GM12878 (cell line): Measurements from ENCODE around the gene PDRG1. TPM values are rescaled to one million over a fixed set of nuclear protein-coding genes. Genes with fewer than 3 reads are reported as not detected.

ENCODE experiments used
- ATAC-seq: fragments of 200-7000 bp; cut with Tn5 transposase; 3 replicates; pipeline ENCODE4 v1.9.1; 2020; ENCODE audit warnings: mild to moderate bottlenecking, moderate library complexity
- BruUV-seq: library from RNA; stranded (reverse); fragments of 400-500 nt; replicated peaks from 2 replicates; lab custom pipeline; 2021; lab: Mats Ljungman, UMichigan
- CTCF ChIA-PET: fragments of 300-600 bp; sonication (Branson Sonifier 250); formaldehyde crosslinking; extraction: SDS; loops from one replicate; lab custom pipeline; 2021; ENCODE audit warnings: inconsistent platforms; lab: Yijun Ruan, JAX
- POLR2A ChIA-PET: fragments of 350-600 bp; formaldehyde crosslinking; extraction: SDS; loops from one replicate; lab custom pipeline; 2021; ENCODE audit warnings: inconsistent platforms; lab: Charles Lee
- RAD21 ChIA-PET: fragments of 300-600 bp; sonication (Branson Sonifier 250); formaldehyde crosslinking; loops from one replicate; lab custom pipeline; 2023; ENCODE audit warnings: antibody characterized with exemption; ENCODE audit not compliant: unreplicated experiment; lab: Charles Lee
- SMC1A ChIA-PET: fragments of 300-600 bp; sonication (Branson Sonifier 250); formaldehyde crosslinking; loops from one replicate; lab custom pipeline; 2023; ENCODE audit not compliant: unreplicated experiment, uncharacterized antibody; lab: Charles Lee
- DNase-seq: peaks from one replicate; pipeline ENCODE4 v3.0.0-alpha.2; 2011; ENCODE audit warnings: low read depth, low spot score
- FAIRE-seq: peaks from 3 replicates; lab custom pipeline; 2011; peaks lifted over from hg19 to GRCh38; lab: Jason Lieb, UNC
- H2AFZ ChIP-seq: 2 replicates; pipeline ENCODE4 v1.6.0; 2011; ENCODE audit warnings: low read depth, low read length, control low read depth; ENCODE audit not compliant: control insufficient read depth
- H3K27ac ChIP-seq: 2 replicates; pipeline ENCODE4 v1.5.1; 2011; ENCODE audit warnings: control low read depth; ENCODE audit not compliant: control insufficient read depth, insufficient read depth
- H3K27me3 ChIP-seq, 2 experiments: replicated peaks in 1 of 2; 2 replicates each; pipeline versions ENCODE4 v1.6.0 to v1.6.1; 2011; ENCODE audit warnings: low read length in 1 of 2; ENCODE audit not compliant: control insufficient read depth in 2 of 2, insufficient read depth in 2 of 2
- H3K36me3 ChIP-seq, 2 experiments: 2 replicates each; pipeline ENCODE4 v1.5.1; 2011; ENCODE audit warnings: low read length in 1 of 2; ENCODE audit not compliant: control insufficient read depth in 2 of 2, insufficient read depth in 2 of 2
- H3K4me1 ChIP-seq: 2 replicates; pipeline ENCODE4 v1.6.1; 2011; ENCODE audit warnings: mild to moderate bottlenecking, low read length, moderate library complexity, mixed read lengths; ENCODE audit not compliant: control insufficient read depth, insufficient read depth
- H3K4me2 ChIP-seq: 2 replicates; pipeline ENCODE4 v1.6.0; 2011; ENCODE audit warnings: control low read depth; ENCODE audit not compliant: control insufficient read depth, insufficient read depth
- H3K4me3 ChIP-seq: fragments of 200-600 bp; sonication (generic); 2 replicates; pipeline ENCODE4 v1.5.1; 2016
- H3K79me2 ChIP-seq: 2 replicates; pipeline ENCODE4 v1.6.0; 2011; ENCODE audit warnings: low read length; ENCODE audit not compliant: control insufficient read depth, insufficient read depth
- H3K9ac ChIP-seq: 2 replicates; pipeline ENCODE4 v1.8.0; 2011; ENCODE audit warnings: low read length, control low read depth, mixed read lengths; ENCODE audit not compliant: control insufficient read depth, insufficient read depth
- H3K9me3 ChIP-seq: replicated peaks from 3 replicates; pipeline ENCODE4 v1.5.1; 2011; ENCODE audit warnings: mild to moderate bottlenecking, low read length; ENCODE audit not compliant: control insufficient read depth, insufficient read depth
- H4K20me1 ChIP-seq: 2 replicates; pipeline ENCODE4 v1.6.0; 2011; ENCODE audit not compliant: control insufficient read depth, insufficient read depth
- ETV6 ChIP-seq, 2 experiments: fragments of 450-650 bp in 1 of 2; IDR thresholded peaks in 1 of 2; conservative IDR thresholded peaks in 1 of 2; 2 replicates each; pipeline ENCODE4 v1.6.1; 2014; ENCODE audit warnings: antibody characterized with exemption in 1 of 2, borderline replicate concordance in 1 of 2, low read depth in 1 of 2, mild to moderate bottlenecking in 1 of 2, moderate library complexity in 1 of 2
- HDAC6 ChIP-seq: fragments of 200-600 bp; sonication (generic); IDR thresholded peaks from one replicate; pipeline ENCODE4 v1.8.0; 2017; ENCODE audit warnings: antibody characterized with exemption; ENCODE audit not compliant: unreplicated experiment
- IRF3 ChIP-seq: fragments of 450-650 bp; IDR thresholded peaks from 2 replicates; pipeline ENCODE4 v1.6.1; 2014; ENCODE audit warnings: mild to moderate bottlenecking
- NRF1 ChIP-seq: conservative IDR thresholded peaks from 2 replicates; pipeline ENCODE4 v1.6.1; 2011; ENCODE audit warnings: mild to moderate bottlenecking, low read depth, low read length, improper control_type of control experiment
- PAX5 ChIP-seq: IDR thresholded peaks from 2 replicates; pipeline ENCODE4 v1.6.1; 2011; ENCODE audit warnings: low read depth, low read length, borderline replicate concordance
- POLR2AphosphoS5 ChIP-seq: IDR thresholded peaks from 2 replicates; pipeline ENCODE4 v1.6.1; 2011; ENCODE audit warnings: mild to moderate bottlenecking, low read length, inconsistent platforms
- RAD21 ChIP-seq: IDR thresholded peaks from 2 replicates; pipeline ENCODE4 v1.6.1; 2011; ENCODE audit warnings: mild to moderate bottlenecking, low read depth, low read length, moderate library complexity; ENCODE audit not compliant: insufficient read depth
- RBBP5 ChIP-seq: fragments of 200-600 bp; sonication (generic); conservative IDR thresholded peaks from 2 replicates; pipeline ENCODE4 v1.6.1; 2016
- SIN3A ChIP-seq: IDR thresholded peaks from 2 replicates; pipeline ENCODE4 v1.6.1; 2012; ENCODE audit warnings: low read depth, low read length, improper control_type of control experiment
- SMC3 ChIP-seq: IDR thresholded peaks from 2 replicates; pipeline ENCODE4 v1.6.1; 2011; ENCODE audit warnings: low read length, improper control_type of control experiment, borderline replicate concordance
- TARDBP ChIP-seq: IDR thresholded peaks from 2 replicates; pipeline ENCODE4 v1.6.1; 2016; ENCODE audit warnings: borderline replicate concordance
- ZBED1 ChIP-seq: IDR thresholded peaks from 2 replicates; pipeline ENCODE4 v1.6.1; 2016; ENCODE audit warnings: borderline replicate concordance
- WGBS: methylation state at CpG from one replicate; pipeline ENCODE4 v1.1.6; 2016; ENCODE audit warnings: low lambda C conversion rate; ENCODE audit not compliant: insufficient replicate concordance, insufficient coverage; ENCODE audit errors: missing lambda C conversion rate; 5-methylcytosine and 5-hydroxymethylcytosine counted together
- in situ Hi-C: fragments of 300-500 bp; cut with MboI; formaldehyde crosslinking; loops from 9 replicates; pipeline ENCODE4 v1.14.3; 2018; ENCODE audit warnings: mixed read lengths
- intact Hi-C: fragments of 100-400 bp; cut with micrococcal nuclease; formaldehyde crosslinking; loops from one replicate; pipeline ENCODE4 v1.14.2; 2022; ENCODE audit not compliant: unreplicated experiment
- polyA plus RNA-seq, 11 experiments: library from polyadenylated mRNA; depleted of rRNA in 4 of 11; unstranded in 6 of 11; stranded (reverse) in 5 of 11; fragments of >200 nt; fragmentation: Nextera tagmentation in 4 of 11; fragmentation: Illumina TruSeq in 1 of 11; extraction: Ambion mirVana in 4 of 11; extraction: Trizol in 1 of 11; gene quantifications; 1 replicate in 1 of 11; 2 replicates in 10 of 11; pipeline versions ENCODE4 v1.2.1 to v1.2.3, GENCODE V29; 2011 to 2016; ENCODE audit warnings: inconsistent platforms in 2 of 11, missing spikeins in 2 of 11, low read depth in 1 of 11
- total RNA-seq, 4 experiments: library from RNA; depleted of rRNA in 3 of 4; stranded (reverse); fragments of >200 nt in 3 of 4; fragmentation: Illumina TruSeq in 1 of 4; extraction: Trizol in 1 of 4; gene quantifications; 2 replicates each; pipeline versions ENCODE4 v1.2.1 to v1.2.3, GENCODE V29; 2013 to 2021
- TF ChIP-seq, protein P1 (sequence below): fragments of 450-650 bp; IDR thresholded peaks from 2 replicates; pipeline ENCODE4 v1.6.1; 2018; ENCODE audit warnings: borderline replicate concordance, mild to moderate bottlenecking; ENCODE audit not compliant: partially characterized antibody
- TF ChIP-seq, protein P2 (sequence below): fragments of 150-350 bp; IDR thresholded peaks from 2 replicates; pipeline ENCODE4 v1.6.1; 2014; ENCODE audit warnings: mild to moderate bottlenecking, low read depth, low read length
- TF ChIP-seq, protein P3 (sequence below): IDR thresholded peaks from 2 replicates; pipeline ENCODE4 v1.6.1; 2011; ENCODE audit warnings: low read depth, low read length, improper control_type of control experiment, borderline replicate concordance

PDRG1 gene
- total and polyA plus RNA-seq, 10 of the 15 experiments (the other 5 are each of a cell fraction or from before 2014, with no cell fraction given) = 11.1 to 55.8 (median 23.3) TPM

DNA sequence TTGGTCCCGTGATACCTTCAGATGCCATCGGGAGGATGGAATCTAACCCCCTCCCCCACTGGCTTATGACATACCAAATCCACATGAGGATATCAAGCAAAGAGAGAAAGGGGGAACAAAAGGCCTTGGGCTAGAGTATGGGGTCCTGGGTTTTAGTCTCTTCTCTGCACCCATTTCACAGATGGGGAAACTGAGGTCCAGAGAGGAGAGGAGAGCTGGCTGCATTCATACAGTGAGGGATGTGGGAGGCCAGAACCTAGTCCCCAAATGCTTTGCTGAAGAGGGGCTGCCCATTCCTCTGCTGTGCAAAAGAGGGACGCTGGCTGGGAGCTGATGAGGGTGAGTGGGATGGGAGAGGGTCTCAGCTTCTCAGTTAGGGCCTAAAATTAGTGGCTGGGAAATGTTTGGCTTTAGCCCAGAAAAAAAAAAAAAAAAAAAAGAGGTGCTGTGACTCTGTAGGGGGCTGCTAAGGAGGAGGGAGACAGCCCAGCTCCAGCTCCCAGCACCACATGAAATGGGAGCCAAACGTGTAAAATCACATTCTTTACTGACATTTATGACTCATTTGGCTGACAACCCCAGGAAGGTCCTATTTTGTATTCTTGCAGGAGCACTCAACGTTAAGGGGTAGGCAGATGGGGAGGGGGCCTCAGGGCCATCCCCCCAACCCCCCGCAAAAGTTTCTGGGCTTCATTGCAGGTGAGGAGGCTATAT, 28.0 kb upstream of the PDRG1 start:
- Histone ChIP-seq H3K4me2 (no peak overlapping the region), H3K27ac (no peak overlapping the region), H3K79me2 (no peaks in the 10 kb centered on the region), H4K20me1 (no peaks in the 10 kb centered on the region), H3K27me3 (peaks cover 0 to 4% of the 10 kb centered on the region in 2 experiments; a peak in 2 of 4 replicates), H2AFZ (no peak overlapping the region), H3K36me3 (no peaks in the 10 kb centered on the region), H3K4me1 (no peaks in the 10 kb centered on the region), H3K9ac (no peak overlapping the region), H3K9me3 (no peaks in the 10 kb centered on the region), H3K4me3 (no peak overlapping the region)
- 17% methylated on average over 6 of the region's 6 CpGs for WGBS
- intact Hi-C loops (no loop called here), in situ Hi-C loops (no loop called here)
- CTCF ChIA-PET = interaction anchor here (0.6 kb wide), 2 partner anchors 132 to 671 kb away, joined by 3 read pairs; no protein-coding TSS in a partner anchor
- DNase-seq (no peak), ATAC-seq (no peak), FAIRE-seq (no peak)
- SMC1A ChIA-PET = interaction anchor here (0.7 kb wide), 1 partner anchor 257 kb away, joined by 4 read pairs; no protein-coding TSS in a partner anchor
- BruUV-seq = no TSS peak
- POLR2A ChIA-PET = no interaction called here
- RAD21 ChIA-PET = interaction anchor here (0.7 kb wide), 1 partner anchor 225 kb away, joined by 5 read pairs; no protein-coding TSS in a partner anchor
- TF ChIP-seq, protein P1, sequence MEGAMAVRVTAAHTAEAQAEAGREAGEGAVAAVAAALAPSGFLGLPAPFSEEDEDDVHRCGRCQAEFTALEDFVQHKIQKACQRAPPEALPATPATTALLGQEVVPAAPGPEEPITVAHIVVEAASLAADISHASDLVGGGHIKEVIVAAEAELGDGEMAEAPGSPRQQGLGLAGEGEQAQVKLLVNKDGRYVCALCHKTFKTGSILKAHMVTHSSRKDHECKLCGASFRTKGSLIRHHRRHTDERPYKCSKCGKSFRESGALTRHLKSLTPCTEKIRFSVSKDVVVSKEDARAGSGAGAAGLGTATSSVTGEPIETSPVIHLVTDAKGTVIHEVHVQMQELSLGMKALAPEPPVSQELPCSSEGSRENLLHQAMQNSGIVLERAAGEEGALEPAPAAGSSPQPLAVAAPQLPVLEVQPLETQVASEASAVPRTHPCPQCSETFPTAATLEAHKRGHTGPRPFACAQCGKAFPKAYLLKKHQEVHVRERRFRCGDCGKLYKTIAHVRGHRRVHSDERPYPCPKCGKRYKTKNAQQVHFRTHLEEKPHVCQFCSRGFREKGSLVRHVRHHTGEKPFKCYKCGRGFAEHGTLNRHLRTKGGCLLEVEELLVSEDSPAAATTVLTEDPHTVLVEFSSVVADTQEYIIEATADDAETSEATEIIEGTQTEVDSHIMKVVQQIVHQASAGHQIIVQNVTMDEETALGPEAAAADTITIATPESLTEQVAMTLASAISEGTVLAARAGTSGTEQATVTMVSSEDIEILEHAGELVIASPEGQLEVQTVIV = no peak
- TF ChIP-seq NRF1 (no peak), RAD21 (no peak), HDAC6 (no peak), TARDBP (no peak), ETV6 (conservative IDR thresholded peaks at IDR 0.05 in 1 of 2, IDR thresholded peaks at IDR 0.05 in 1 of 2; ENCODE audit: borderline replicate concordance in 1 of 2, low read depth in 1 of 2) (no peak), RBBP5 (no peak), IRF3 (no peak), SMC3 (no peak), POLR2AphosphoS5 (no peak), SIN3A (no peak), ZBED1 (no peak), PAX5 (no peak)
- TF ChIP-seq, protein P2, sequence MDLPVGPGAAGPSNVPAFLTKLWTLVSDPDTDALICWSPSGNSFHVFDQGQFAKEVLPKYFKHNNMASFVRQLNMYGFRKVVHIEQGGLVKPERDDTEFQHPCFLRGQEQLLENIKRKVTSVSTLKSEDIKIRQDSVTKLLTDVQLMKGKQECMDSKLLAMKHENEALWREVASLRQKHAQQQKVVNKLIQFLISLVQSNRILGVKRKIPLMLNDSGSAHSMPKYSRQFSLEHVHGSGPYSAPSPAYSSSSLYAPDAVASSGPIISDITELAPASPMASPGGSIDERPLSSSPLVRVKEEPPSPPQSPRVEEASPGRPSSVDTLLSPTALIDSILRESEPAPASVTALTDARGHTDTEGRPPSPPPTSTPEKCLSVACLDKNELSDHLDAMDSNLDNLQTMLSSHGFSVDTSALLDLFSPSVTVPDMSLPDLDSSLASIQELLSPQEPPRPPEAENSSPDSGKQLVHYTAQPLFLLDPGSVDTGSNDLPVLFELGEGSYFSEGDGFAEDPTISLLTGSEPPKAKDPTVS = no peak
- TF ChIP-seq, protein P3, sequence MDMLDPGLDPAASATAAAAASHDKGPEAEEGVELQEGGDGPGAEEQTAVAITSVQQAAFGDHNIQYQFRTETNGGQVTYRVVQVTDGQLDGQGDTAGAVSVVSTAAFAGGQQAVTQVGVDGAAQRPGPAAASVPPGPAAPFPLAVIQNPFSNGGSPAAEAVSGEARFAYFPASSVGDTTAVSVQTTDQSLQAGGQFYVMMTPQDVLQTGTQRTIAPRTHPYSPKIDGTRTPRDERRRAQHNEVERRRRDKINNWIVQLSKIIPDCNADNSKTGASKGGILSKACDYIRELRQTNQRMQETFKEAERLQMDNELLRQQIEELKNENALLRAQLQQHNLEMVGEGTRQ = no peak
